ENCODE results near the gene FLNB.
A peak's percentile ranks its signal among the peaks of the same experiment; 100 is the strongest.

FLNB gene

DNA sequence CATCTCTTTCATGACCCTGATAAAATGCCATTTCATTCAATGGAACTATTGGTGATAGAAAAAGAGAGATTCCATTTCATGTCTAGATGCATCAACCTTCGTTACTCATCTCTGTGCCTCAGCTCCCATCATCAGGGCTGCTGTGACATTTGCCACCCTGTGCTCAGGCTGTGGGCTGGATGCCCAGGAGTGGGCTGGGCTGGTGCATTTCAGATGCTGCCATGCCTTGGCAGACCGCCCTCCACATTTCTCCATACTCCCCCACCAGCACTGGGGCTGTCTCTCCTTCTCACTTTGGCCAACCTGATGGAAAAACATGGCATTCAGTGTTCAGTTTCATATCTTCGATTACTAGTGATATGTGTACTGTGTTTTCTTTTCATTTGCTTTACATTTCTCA is 143.4 kb downstream of the FLNB start:
- H3K4me1 ChIP-seq (ENCODE audit: control insufficient read depth, insufficient read depth, low read depth, low read length) = no peaks in the 10 kb centered on the region
- H2BK15ac ChIP-seq (ENCODE audit: low read depth, poor library complexity, severe bottlenecking) = no peak overlapping the region
- H3K23ac ChIP-seq (ENCODE audit: low read length in 2 of 2) = no peak overlapping the region
- no peak overlapping the region for H2AK5ac ChIP-seq (ENCODE audit: low read length, severe bottlenecking)
- H3K4ac ChIP-seq (ENCODE audit: low read depth in 1 of 2, low read length in 2 of 2) = no peak overlapping the region
- no peak overlapping the region for H2BK5ac ChIP-seq (ENCODE audit: low read depth, low read length, poor library complexity, severe bottlenecking)
- peaks cover 25% of the 10 kb centered on the region for H3K79me1 ChIP-seq (replicated peaks; ENCODE audit: low read length, poor library complexity, severe bottlenecking)
- peaks cover 88 to 93% of the 10 kb centered on the region in 2 experiments for H3K36me3 ChIP-seq (ENCODE audit: control insufficient read depth in 1 of 2, insufficient read depth in 2 of 2, low read depth in 1 of 2, low read length in 2 of 2)
- no peak overlapping the region for H3K9ac ChIP-seq (ENCODE audit: low read length)
- no peaks in the 10 kb centered on the region for H3K9me3 ChIP-seq (ENCODE audit: control insufficient read depth, low read length)
- H4K91ac ChIP-seq (ENCODE audit: low read length) = no peak overlapping the region
- no peak overlapping the region for H2AFZ ChIP-seq (ENCODE audit: low read depth, low read length)
- no peak overlapping the region for H3K4me2 ChIP-seq (ENCODE audit: low read length, poor library complexity, severe bottlenecking)
- no peak overlapping the region for H3K4me3 ChIP-seq (ENCODE audit: insufficient read depth in 1 of 2, low read depth in 1 of 2, low read length in 2 of 2)
- DNase-seq = no peak
- no peak overlapping the region for H2BK120ac ChIP-seq (ENCODE audit: low read depth, low read length)
- H4K8ac ChIP-seq (ENCODE audit: low read length) = peak overlapping the region; percentile 12
- H2BK12ac ChIP-seq (ENCODE audit: low read length in 2 of 2) = no peak overlapping the region
- no peaks in the 10 kb centered on the region for H3K27me3 ChIP-seq (ENCODE audit: control insufficient read depth in 1 of 2, insufficient read depth in 1 of 2, low read length in 2 of 2)
- 100% methylated on average over 2 of the region's 3 CpGs for WGBS
- H3K27ac ChIP-seq (ENCODE audit: low read length, poor library complexity, severe bottlenecking) = no peak overlapping the region
- no peak overlapping the region for H3K14ac ChIP-seq (ENCODE audit: low read length in 2 of 2)
- H3K18ac ChIP-seq (ENCODE audit: low read depth in 1 of 2, low read length in 2 of 2) = no peak overlapping the region

DNA sequence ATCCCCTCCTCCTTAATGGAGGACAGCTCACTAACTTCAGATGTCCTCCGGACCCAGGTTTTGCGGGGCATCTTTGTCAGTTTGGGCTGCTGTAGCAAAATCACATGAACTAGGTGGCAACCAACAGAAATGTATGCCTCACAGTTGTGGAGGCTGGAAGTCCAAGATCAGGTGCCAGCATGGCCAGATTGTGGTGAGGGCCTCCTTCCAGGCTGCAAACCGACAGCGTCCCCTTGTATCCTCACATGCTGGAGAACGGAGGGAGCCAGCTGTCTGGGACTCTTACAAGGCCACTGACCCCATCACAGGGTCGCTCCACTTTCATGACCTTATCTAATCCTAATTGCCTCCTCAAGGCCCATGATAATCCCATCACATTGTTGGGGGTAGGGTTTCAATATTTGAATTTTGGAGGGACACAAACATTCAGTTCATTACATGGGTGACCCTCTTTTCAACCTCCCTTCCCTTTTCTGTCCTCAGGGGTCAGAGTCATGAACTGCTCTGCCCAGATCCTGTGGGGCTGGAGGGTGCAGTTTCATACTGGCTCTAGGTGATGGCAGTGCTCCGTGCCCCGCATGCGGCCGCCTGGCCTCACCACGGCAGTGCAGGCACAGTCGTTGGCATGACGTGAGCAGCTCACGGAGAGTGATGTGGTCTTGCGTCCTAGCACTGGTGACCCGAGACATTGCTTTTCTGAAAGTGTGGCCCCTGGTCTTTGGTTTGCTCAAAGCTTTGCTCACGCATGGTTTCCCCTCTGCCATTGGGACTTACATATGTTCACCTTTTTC is 144.2 kb downstream of the FLNB start:
- WGBS = 98% methylated on average over 16 of the region's 17 CpGs
- no peak overlapping the region for H3K9ac ChIP-seq (ENCODE audit: low read length)

DNA sequence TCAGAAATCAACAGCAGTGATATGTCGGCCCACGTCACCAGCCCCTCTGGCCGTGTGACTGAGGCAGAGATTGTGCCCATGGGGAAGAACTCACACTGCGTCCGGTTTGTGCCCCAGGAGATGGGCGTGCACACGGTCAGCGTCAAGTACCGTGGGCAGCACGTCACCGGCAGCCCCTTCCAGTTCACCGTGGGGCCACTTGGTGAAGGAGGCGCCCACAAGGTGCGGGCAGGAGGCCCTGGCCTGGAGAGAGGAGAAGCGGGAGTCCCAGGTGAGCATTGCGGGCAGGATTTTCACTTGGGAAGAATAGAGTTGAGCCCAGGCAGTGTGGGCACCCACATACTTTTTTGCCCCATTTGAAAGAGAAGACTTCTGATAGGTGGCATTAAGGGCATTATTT is 145.1 kb downstream of the FLNB start:
- Histone ChIP-seq H3K18ac (ENCODE audit: low read depth in 1 of 2, low read length in 2 of 2) (no peak overlapping the region), H3K4ac (ENCODE audit: low read depth in 1 of 2, low read length in 2 of 2) (no peak overlapping the region), H2BK5ac (ENCODE audit: low read depth, low read length, poor library complexity, severe bottlenecking) (no peak overlapping the region), H3K4me3 (ENCODE audit: insufficient read depth in 1 of 2, low read depth in 1 of 2, low read length in 2 of 2) (no peak overlapping the region), H2AK5ac (ENCODE audit: low read length, severe bottlenecking) (no peak overlapping the region), H3K9me3 (ENCODE audit: control insufficient read depth, low read length) (no peaks in the 10 kb centered on the region), H3K9ac (ENCODE audit: low read length) (no peak overlapping the region), H2BK120ac (ENCODE audit: low read depth, low read length) (no peak overlapping the region), H2BK15ac (ENCODE audit: low read depth, poor library complexity, severe bottlenecking) (no peak overlapping the region), H3K36me3 (ENCODE audit: control insufficient read depth in 1 of 2, insufficient read depth in 2 of 2, low read depth in 1 of 2, low read length in 2 of 2) (peaks cover 80 to 91% of the 10 kb centered on the region in 2 experiments), H3K4me2 (ENCODE audit: low read length, poor library complexity, severe bottlenecking) (no peak overlapping the region), H3K23ac (ENCODE audit: low read length in 2 of 2) (no peak overlapping the region), H4K91ac (ENCODE audit: low read length) (no peak overlapping the region), H3K27me3 (ENCODE audit: control insufficient read depth in 1 of 2, insufficient read depth in 1 of 2, low read length in 2 of 2) (no peaks in the 10 kb centered on the region), H3K79me1 (replicated peaks; ENCODE audit: low read length, poor library complexity, severe bottlenecking) (peaks cover 17% of the 10 kb centered on the region), H2AFZ (ENCODE audit: low read depth, low read length) (no peak overlapping the region), H3K4me1 (ENCODE audit: control insufficient read depth, insufficient read depth, low read depth, low read length) (no peaks in the 10 kb centered on the region), H3K14ac (ENCODE audit: low read length in 2 of 2) (no peak overlapping the region), H3K27ac (ENCODE audit: low read length, poor library complexity, severe bottlenecking) (no peak overlapping the region), H2BK12ac (ENCODE audit: low read length in 2 of 2) (no peak overlapping the region), H4K8ac (ENCODE audit: low read length) (no peak overlapping the region)
- WGBS = 99% methylated on average over 16 of the region's 16 CpGs
- no peak for DNase-seq

More for the DNA sequence above, 144.2 kb downstream of the FLNB start:
- Histone ChIP-seq H3K14ac (ENCODE audit: low read length in 2 of 2) (no peak overlapping the region), H3K27me3 (ENCODE audit: control insufficient read depth in 1 of 2, insufficient read depth in 1 of 2, low read length in 2 of 2) (no peaks in the 10 kb centered on the region), H2BK12ac (ENCODE audit: low read length in 2 of 2) (no peak overlapping the region), H3K9me3 (ENCODE audit: control insufficient read depth, low read length) (no peaks in the 10 kb centered on the region), H2BK120ac (ENCODE audit: low read depth, low read length) (no peak overlapping the region), H3K18ac (ENCODE audit: low read depth in 1 of 2, low read length in 2 of 2) (peak overlapping the region in 1 of 2 experiments; percentile 48), H3K4me3 (ENCODE audit: insufficient read depth in 1 of 2, low read depth in 1 of 2, low read length in 2 of 2) (no peak overlapping the region), H4K8ac (ENCODE audit: low read length) (no peak overlapping the region), H2AK5ac (ENCODE audit: low read length, severe bottlenecking) (no peak overlapping the region), H2BK5ac (ENCODE audit: low read depth, low read length, poor library complexity, severe bottlenecking) (no peak overlapping the region), H2AFZ (ENCODE audit: low read depth, low read length) (no peak overlapping the region), H3K23ac (ENCODE audit: low read length in 2 of 2) (no peak overlapping the region), H3K4me1 (ENCODE audit: control insufficient read depth, insufficient read depth, low read depth, low read length) (no peaks in the 10 kb centered on the region), H3K79me1 (replicated peaks; ENCODE audit: low read length, poor library complexity, severe bottlenecking) (peaks cover 21% of the 10 kb centered on the region), H3K27ac (ENCODE audit: low read length, poor library complexity, severe bottlenecking) (no peak overlapping the region), H4K91ac (ENCODE audit: low read length) (no peak overlapping the region), H3K36me3 (ENCODE audit: control insufficient read depth in 1 of 2, insufficient read depth in 2 of 2, low read depth in 1 of 2, low read length in 2 of 2) (peaks cover 84 to 93% of the 10 kb centered on the region in 2 experiments), H3K4me2 (ENCODE audit: low read length, poor library complexity, severe bottlenecking) (no peak overlapping the region), H3K4ac (ENCODE audit: low read depth in 1 of 2, low read length in 2 of 2) (no peak overlapping the region), H2BK15ac (ENCODE audit: low read depth, poor library complexity, severe bottlenecking) (no peak overlapping the region)
- DNase-seq = no peak

DNA sequence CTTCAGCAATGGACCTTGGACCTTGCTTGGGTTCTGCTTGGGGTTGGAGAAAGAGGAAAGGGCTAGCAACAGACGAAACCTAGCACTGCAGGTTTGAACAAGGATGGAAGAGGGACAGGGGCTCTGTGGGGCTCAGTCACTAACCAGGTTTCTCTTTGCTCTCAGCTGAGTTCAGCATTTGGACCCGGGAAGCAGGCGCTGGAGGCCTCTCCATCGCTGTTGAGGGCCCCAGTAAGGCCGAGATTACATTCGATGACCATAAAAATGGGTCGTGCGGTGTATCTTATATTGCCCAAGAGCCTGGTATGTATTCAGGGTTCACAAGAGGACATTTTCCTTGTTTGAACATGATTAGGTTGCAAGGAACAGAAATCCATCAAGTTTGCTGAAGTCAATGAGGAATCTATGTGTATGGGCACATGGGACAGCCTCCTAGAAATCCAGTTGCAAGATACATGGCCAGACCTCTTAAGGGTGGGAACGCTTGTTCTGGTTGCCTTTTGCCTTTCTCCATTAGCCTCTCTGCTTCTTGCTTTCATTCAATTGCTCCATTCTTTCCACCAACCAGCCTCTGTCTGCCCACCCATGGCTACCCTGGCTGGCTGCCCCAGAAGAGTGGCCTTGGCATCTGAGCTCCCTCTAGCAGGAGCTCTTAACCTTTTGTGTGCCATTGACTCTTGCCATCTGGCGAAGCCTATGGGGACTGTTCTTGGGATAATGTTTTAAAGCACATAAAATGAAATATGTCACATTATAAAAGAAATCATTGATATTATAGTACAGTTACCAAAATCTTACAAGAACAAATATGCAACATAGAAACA is 146.6 kb downstream of the FLNB start:
- no peak overlapping the region for H3K4me3 ChIP-seq (ENCODE audit: insufficient read depth in 1 of 2, low read depth in 1 of 2, low read length in 2 of 2)

More for the DNA sequence above, 146.6 kb downstream of the FLNB start:
- no peaks in the 10 kb centered on the region for H3K4me1 ChIP-seq (ENCODE audit: control insufficient read depth, insufficient read depth, low read depth, low read length)
- no peak overlapping the region for H2BK5ac ChIP-seq (ENCODE audit: low read depth, low read length, poor library complexity, severe bottlenecking)
- no peak overlapping the region for H4K91ac ChIP-seq (ENCODE audit: low read length)
- no peak overlapping the region for H3K4me2 ChIP-seq (ENCODE audit: low read length, poor library complexity, severe bottlenecking)
- no peak overlapping the region for H3K9ac ChIP-seq (ENCODE audit: low read length)
- H3K18ac ChIP-seq (ENCODE audit: low read depth in 1 of 2, low read length in 2 of 2) = no peak overlapping the region
- no peak overlapping the region for H2BK15ac ChIP-seq (ENCODE audit: low read depth, poor library complexity, severe bottlenecking)
- no peak overlapping the region for H2BK12ac ChIP-seq (ENCODE audit: low read length in 2 of 2)
- no peak overlapping the region for H3K4ac ChIP-seq (ENCODE audit: low read depth in 1 of 2, low read length in 2 of 2)
- no peak overlapping the region for H2BK120ac ChIP-seq (ENCODE audit: low read depth, low read length)
- H3K23ac ChIP-seq (ENCODE audit: low read length in 2 of 2) = no peak overlapping the region
- no peak for DNase-seq
- H3K9me3 ChIP-seq (ENCODE audit: control insufficient read depth, low read length) = no peaks in the 10 kb centered on the region
- peaks cover 9% of the 10 kb centered on the region for H3K79me1 ChIP-seq (replicated peaks; ENCODE audit: low read length, poor library complexity, severe bottlenecking)
- H2AFZ ChIP-seq (ENCODE audit: low read depth, low read length) = no peak overlapping the region
- H3K36me3 ChIP-seq (ENCODE audit: control insufficient read depth in 1 of 2, insufficient read depth in 2 of 2, low read depth in 1 of 2, low read length in 2 of 2) = peaks cover 69 to 90% of the 10 kb centered on the region in 2 experiments
- H3K27ac ChIP-seq (ENCODE audit: low read length, poor library complexity, severe bottlenecking) = no peak overlapping the region
- peak overlapping the region; percentile 10 for H4K8ac ChIP-seq (ENCODE audit: low read length)
- no peak overlapping the region for H3K14ac ChIP-seq (ENCODE audit: low read length in 2 of 2)
- H2AK5ac ChIP-seq (ENCODE audit: low read length, severe bottlenecking) = no peak overlapping the region
- WGBS = 98% methylated on average over 10 of the region's 10 CpGs
- H3K27me3 ChIP-seq (ENCODE audit: control insufficient read depth in 1 of 2, insufficient read depth in 1 of 2, low read length in 2 of 2) = no peaks in the 10 kb centered on the region

All from mesenchymal stem cell (in vitro differentiated cells and primary cell).